Tongue (tissue), 2 donors: ENCODE data around the gene OTOGL. TPM values are rescaled to one million over a fixed set of nuclear protein-coding genes. Genes with fewer than 3 reads are reported as not detected.
A peak's percentile ranks its signal among the peaks of the same experiment; 100 is the strongest.
"Not testable (repeated sequence)": the region's sequence is repeated elsewhere in the genome, so short reads cannot be mapped to it uniquely, and the experiment has no call there.

Experiments
- DNase-seq: peaks from one replicate; pipeline ENCODE4 v3.0.0-alpha.2; 2015
- total RNA-seq: library from RNA; depleted of rRNA; stranded (reverse); fragments of >200 nt; gene quantifications from one replicate; pipeline ENCODE4 v1.2.3, GENCODE V29; 2014

OTOGL gene
- total RNA-seq, 1 donor from 2014 or later, result 0.41 TPM

GRCh38 chr12:80232837-80233236 lies 133.5 kb downstream of the OTOGL start:
- DNase-seq, result no peak

- DNase-seq, result no peak
These were observed 134.6 kb downstream of the OTOGL start for GRCh38 chr12:80233926-80234325.

- no peak for DNase-seq
These were observed 135.3 kb downstream of the OTOGL start for GRCh38 chr12:80234667-80235066.

GRCh38 chr12:80235944-80236343 lies 136.6 kb downstream of the OTOGL start:
- no peak for DNase-seq

- no peak for DNase-seq
These were observed 140.5 kb downstream of the OTOGL start for GRCh38 chr12:80239867-80240266.

- DNase-seq, result peak; percentile 10
These were observed 142.4 kb downstream of the OTOGL start for GRCh38 chr12:80241576-80242273.

GRCh38 chr12:80242321-80242720 lies 143.0 kb downstream of the OTOGL start:
- DNase-seq, result no peak

- DNase-seq, result not testable (repeated sequence)
These were observed 150.2 kb downstream of the OTOGL start for GRCh38 chr12:80249581-80249980.

- DNase-seq, result no peak
These were observed 158.6 kb downstream of the OTOGL start for GRCh38 chr12:80257920-80258319.

- no peak for DNase-seq
These were observed 160.9 kb downstream of the OTOGL start for GRCh38 chr12:80260269-80260668.

GRCh38 chr12:80261403-80261802 lies 162.1 kb downstream of the OTOGL start:
- no peak for DNase-seq

- no peak for DNase-seq
These were observed 163.0 kb downstream of the OTOGL start for GRCh38 chr12:80262346-80262745.

- DNase-seq, result no peak
These were observed 163.4 kb downstream of the OTOGL start for GRCh38 chr12:80262771-80263170.

- no peak for DNase-seq
These were observed 165.0 kb downstream of the OTOGL start for GRCh38 chr12:80264386-80264785.

GRCh38 chr12:80264891-80265290 lies 165.6 kb downstream of the OTOGL start:
- DNase-seq, result no peak

GRCh38 chr12:80268924-80269749 lies 169.8 kb downstream of the OTOGL start:
- no peak for DNase-seq

- peak; percentile 71 for DNase-seq
These were observed 170.6 kb downstream of the OTOGL start for GRCh38 chr12:80269803-80270552.

- DNase-seq, result no peak
These were observed 172.4 kb downstream of the OTOGL start for GRCh38 chr12:80271780-80272179.

- no peak for DNase-seq
These were observed 173.1 kb downstream of the OTOGL start for GRCh38 chr12:80272387-80272915.

GRCh38 chr12:80273144-80273543 lies 173.8 kb downstream of the OTOGL start:
- no peak for DNase-seq

GRCh38 chr12:80277732-80278131 lies 178.4 kb downstream of the OTOGL start:
- DNase-seq, result no peak

GRCh38 chr12:80282226-80282625 lies 182.9 kb downstream of the OTOGL start:
- DNase-seq, result peak; percentile 7

GRCh38 chr12:80282761-80283160 lies 183.4 kb downstream of the OTOGL start:
- DNase-seq, result no peak
